ENCODE measurements around the gene NUMBL. TPM values are rescaled to one million over a fixed set of nuclear protein-coding genes. Genes with fewer than 3 reads are reported as not detected.

Gene NUMBL
- total and polyA plus RNA-seq, 4 donors: 1.1 to 4.6 (median 2.7) TPM

- H3K36me3 ChIP-seq (ENCODE audit: control insufficient read depth in 4 of 4, insufficient read depth in 3 of 4, low read depth in 1 of 4, low read length in 3 of 4): peaks cover 20 to 60% (median 39%) of the 10 kb centered on the region in 4 donors
- H3K27me3 ChIP-seq (ENCODE audit: control insufficient read depth in 4 of 4, insufficient read depth in 4 of 4, low read length in 3 of 4): no peaks in the 10 kb centered on the region
- H3K27ac ChIP-seq (ENCODE audit: low read depth in 1 of 2, low read length in 2 of 2): no peak overlapping the region
- 95% methylated on average over 7 of the region's 7 CpGs for WGBS
- no peaks in the 10 kb centered on the region for H3K9me3 ChIP-seq (ENCODE audit: control insufficient read depth in 4 of 4, low read length in 3 of 4)
- no peak for DNase-seq (ENCODE audit: low spot score)
- no peaks in the 10 kb centered on the region for H3K4me1 ChIP-seq (ENCODE audit: control insufficient read depth in 4 of 4, insufficient read depth in 4 of 4, low read length in 3 of 4)
- no peak overlapping the region for H3K9ac ChIP-seq (ENCODE audit: low read depth in 1 of 2, low read length in 2 of 2)
- H3K4me3 ChIP-seq (ENCODE audit: low read depth in 1 of 3, low read length in 3 of 3): no peak overlapping the region
- TF ChIP-seq MAX (IDR thresholded peaks at IDR 0.05) (no peak), FOXA1 (IDR thresholded peaks at IDR 0.05) (no peak), TAF1 (conservative IDR thresholded peaks at IDR 0.05) (no peak), ZBTB33 (IDR thresholded peaks at IDR 0.05) (no peak), RXRA (IDR thresholded peaks at IDR 0.05) (no peak), RAD21 (IDR thresholded peaks at IDR 0.05) (no peak)
Measured at GRCh38 chr19:40705950-40706619, 15.6 kb upstream of the NUMBL start.

- no peaks in the 10 kb centered on the region for H3K27me3 ChIP-seq (ENCODE audit: control insufficient read depth in 4 of 4, insufficient read depth in 4 of 4, low read length in 3 of 4)
- 98% methylated on average over 9 of the region's 9 CpGs for WGBS
- peaks cover 20 to 60% (median 40%) of the 10 kb centered on the region in 4 donors for H3K36me3 ChIP-seq (ENCODE audit: control insufficient read depth in 4 of 4, insufficient read depth in 3 of 4, low read depth in 1 of 4, low read length in 3 of 4)
- H3K27ac ChIP-seq (ENCODE audit: low read depth in 1 of 2, low read length in 2 of 2): no peak overlapping the region
- no peak overlapping the region for H3K9ac ChIP-seq (ENCODE audit: low read depth in 1 of 2, low read length in 2 of 2)
- TF ChIP-seq HNF4G (IDR thresholded peaks at IDR 0.05): no peak
- TF ChIP-seq RXRA (IDR thresholded peaks at IDR 0.05): no peak
- no peak for TF ChIP-seq CTCF (IDR thresholded peaks at IDR 0.05; ENCODE audit: low read depth, low read length, missing input control)
- TF ChIP-seq NR2F2 (IDR thresholded peaks at IDR 0.05): no peak
- no peak for TF ChIP-seq RAD21 (IDR thresholded peaks at IDR 0.05)
- TF ChIP-seq MAX (IDR thresholded peaks at IDR 0.05): no peak
- TF ChIP-seq FOXA1 (IDR thresholded peaks at IDR 0.05): no peak
- no peak for TF ChIP-seq FOXA2 (IDR thresholded peaks at IDR 0.05)
- TF ChIP-seq YY1 (IDR thresholded peaks at IDR 0.05): no peak
- TF ChIP-seq ATF3 (IDR thresholded peaks at IDR 0.05): no peak
- TF ChIP-seq TAF1 (conservative IDR thresholded peaks at IDR 0.05): no peak
- no peaks in the 10 kb centered on the region for H3K4me1 ChIP-seq (ENCODE audit: control insufficient read depth in 4 of 4, insufficient read depth in 4 of 4, low read length in 3 of 4)
- H3K9me3 ChIP-seq (ENCODE audit: control insufficient read depth in 4 of 4, low read length in 3 of 4): no peaks in the 10 kb centered on the region
- no peak overlapping the region for H3K4me3 ChIP-seq (ENCODE audit: low read depth in 1 of 3, low read length in 3 of 3)
- DNase-seq (ENCODE audit: low spot score): no peak
Measured at GRCh38 chr19:40705362-40705651, 14.9 kb upstream of the NUMBL start.

Measured in liver (tissue), 9 donors.